GM12873 (cell line): ENCODE data around the gene EXOC6B.

Experiments used
- TF ChIP-seq, protein P1 (sequence below): IDR thresholded peaks from 2 replicates; pipeline ENCODE4 v1.5.1; 2012; ENCODE audit warnings: low read depth, mild to moderate bottlenecking, moderate library complexity, low read length, control low read depth; ENCODE audit not compliant: insufficient read depth; ENCODE audit errors: missing control alignments

Gene EXOC6B

DNA sequence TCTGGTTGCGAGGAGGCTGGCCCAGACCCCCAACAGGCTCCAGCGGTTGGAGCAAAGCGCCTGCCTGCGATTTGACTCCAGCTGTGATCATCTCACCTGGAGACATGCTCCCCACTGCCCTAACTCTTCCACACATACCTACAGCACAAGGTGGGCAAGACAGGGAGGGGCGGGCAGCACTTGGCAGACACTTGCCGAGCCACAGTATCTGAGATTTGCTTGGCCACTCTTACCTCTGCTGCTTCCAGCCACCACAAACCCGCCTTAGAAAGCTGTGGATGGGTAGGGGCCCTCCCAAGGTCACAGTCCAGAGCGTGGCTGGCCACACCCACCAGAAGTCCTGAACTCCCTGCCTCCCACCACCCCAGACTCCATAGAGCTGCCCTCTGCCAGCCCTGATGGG is 686.4 kb downstream of the EXOC6B start:
- TF ChIP-seq, protein P1, sequence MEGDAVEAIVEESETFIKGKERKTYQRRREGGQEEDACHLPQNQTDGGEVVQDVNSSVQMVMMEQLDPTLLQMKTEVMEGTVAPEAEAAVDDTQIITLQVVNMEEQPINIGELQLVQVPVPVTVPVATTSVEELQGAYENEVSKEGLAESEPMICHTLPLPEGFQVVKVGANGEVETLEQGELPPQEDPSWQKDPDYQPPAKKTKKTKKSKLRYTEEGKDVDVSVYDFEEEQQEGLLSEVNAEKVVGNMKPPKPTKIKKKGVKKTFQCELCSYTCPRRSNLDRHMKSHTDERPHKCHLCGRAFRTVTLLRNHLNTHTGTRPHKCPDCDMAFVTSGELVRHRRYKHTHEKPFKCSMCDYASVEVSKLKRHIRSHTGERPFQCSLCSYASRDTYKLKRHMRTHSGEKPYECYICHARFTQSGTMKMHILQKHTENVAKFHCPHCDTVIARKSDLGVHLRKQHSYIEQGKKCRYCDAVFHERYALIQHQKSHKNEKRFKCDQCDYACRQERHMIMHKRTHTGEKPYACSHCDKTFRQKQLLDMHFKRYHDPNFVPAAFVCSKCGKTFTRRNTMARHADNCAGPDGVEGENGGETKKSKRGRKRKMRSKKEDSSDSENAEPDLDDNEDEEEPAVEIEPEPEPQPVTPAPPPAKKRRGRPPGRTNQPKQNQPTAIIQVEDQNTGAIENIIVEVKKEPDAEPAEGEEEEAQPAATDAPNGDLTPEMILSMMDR, result no peak

DNA sequence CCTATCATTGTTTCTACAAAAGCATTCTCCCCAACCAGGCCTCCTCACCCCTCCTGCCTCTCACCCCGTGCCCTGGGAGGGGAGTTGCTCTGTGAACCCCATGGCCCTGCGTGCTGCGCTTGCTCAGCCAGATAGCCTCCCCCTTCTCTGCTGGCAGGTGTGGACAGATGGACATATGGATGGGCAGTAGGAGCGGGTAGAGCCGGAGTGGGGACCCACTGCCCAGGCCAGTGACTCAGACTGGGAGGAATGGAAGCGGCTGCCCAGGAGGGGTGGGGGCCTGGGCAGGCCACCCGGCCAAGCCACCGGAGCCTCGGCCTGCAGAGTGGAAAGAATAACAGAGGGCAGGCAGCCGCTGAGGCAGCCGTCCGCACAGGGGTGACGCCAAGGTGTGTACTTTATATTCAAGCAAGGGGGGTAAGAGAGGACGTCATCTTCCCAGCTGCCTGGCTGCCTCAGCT is 686.9 kb downstream of the EXOC6B start:
- TF ChIP-seq, protein P1, result no peak

DNA sequence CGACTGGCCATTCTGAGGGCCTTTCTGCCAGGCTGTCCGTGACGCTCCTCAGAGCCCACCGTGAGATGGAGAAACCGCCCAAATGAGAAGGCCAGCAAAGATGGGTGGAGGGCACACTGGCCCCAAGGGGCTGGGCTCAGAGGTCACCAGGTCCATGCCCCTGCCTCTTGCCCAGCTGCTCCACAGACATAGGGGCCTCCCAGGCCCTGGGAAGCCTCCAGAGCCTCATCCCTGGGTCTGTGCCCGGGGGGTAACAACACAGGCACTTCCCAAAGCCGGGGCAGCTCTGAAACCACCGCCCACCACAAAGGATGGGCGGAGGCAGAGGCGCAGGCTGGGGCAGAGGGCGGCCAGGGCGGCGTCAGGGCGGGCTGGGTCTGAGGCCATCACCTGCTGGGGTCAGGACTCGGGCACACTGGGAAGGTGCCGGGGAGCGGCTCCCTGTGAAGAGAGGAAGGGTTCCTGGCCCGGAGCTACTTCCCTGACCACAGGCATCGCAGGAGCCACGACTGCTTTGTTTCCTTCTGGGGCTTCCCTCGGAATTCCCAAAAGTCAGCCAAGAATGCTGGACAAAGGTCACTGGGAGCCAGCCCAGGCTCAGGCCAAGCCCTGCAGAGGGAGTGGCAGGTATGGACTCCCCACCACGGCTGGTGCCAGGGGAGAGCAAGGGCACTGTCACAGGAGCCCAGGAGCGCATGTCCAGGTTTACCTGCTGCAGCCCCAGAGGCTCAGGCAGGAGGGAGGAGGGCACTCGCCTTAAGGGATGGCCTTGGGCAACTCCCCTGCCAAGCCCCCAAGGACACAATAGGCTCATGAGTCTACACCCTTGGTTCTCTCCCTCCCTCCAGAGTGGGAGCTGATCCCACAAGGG is 687.6 kb downstream of the EXOC6B start:
- TF ChIP-seq, protein P1, result no peak

DNA sequence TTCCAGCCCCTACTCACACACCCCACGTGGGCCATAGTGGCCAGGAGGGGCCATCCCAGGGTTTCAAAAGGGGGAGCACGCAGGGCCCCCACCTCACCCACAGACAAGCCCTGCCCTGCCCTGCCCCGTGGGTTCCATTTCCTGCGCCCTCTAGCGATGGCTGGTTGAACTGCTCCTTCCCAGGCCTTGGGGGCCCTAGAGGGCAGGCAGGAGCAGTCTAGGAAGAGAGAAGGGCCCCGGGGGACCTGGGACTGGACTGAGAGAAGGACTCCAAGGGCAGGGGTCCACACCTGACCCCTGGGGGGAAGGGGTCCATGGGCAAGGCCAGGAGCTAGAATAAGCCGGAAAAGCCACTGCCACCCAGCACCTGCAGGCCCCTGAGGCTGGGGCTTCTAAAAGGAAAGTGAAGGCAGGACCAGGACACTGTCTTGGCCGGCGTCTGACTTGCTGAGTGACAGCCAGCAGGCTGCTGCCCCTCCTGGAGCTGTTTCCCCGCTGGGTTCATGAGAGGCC is 688.3 kb downstream of the EXOC6B start:
- TF ChIP-seq, protein P1, result peak; percentile 85

DNA sequence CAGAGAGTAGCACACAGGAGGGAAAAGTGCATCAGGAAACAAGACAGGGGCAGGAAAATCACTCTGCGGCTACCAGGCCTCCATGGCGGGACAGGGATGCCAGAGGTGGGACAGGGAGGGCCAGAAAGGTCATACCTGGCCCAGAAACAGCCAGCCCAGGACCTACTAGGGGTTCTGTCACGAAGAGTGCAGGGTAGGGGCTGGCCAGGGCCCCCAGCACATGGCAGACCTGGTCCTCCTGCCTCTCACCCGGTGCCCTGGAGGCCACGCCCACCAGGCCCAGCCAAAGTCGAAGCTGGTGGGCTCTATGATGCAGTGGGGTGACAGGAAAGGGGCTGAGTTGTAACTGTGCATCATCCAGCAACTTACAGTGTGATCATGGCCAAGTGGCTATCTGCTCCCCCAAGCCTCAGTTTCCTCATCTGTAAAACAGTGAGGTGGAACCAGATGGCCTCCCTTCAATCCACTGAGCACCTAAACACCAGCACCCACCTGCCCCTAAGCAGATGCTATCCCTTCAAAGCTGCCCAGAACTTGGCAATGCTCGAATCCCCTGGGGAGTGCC is 688.8 kb downstream of the EXOC6B start:
- TF ChIP-seq, protein P1, result no peak

DNA sequence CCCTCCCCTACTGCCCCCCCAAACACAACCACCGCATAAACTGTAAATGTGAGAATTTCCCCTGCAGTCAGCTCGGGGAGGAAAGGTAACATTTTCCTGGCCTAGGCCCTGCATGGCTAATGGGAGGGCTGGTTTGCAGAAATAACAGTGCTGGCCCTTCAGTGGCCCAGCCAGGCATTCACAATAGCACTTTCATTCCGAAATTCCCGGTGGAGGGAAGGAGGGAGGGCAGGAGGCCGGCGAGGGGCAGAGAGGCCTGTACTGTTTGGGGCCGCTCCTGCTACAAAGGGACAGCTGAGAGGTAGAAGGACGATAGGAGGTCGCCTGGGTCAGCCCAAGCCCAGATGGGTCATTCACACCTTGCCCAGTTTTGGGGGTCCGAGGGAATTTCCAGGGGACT is 689.5 kb downstream of the EXOC6B start:
- TF ChIP-seq, protein P1, result no peak

DNA sequence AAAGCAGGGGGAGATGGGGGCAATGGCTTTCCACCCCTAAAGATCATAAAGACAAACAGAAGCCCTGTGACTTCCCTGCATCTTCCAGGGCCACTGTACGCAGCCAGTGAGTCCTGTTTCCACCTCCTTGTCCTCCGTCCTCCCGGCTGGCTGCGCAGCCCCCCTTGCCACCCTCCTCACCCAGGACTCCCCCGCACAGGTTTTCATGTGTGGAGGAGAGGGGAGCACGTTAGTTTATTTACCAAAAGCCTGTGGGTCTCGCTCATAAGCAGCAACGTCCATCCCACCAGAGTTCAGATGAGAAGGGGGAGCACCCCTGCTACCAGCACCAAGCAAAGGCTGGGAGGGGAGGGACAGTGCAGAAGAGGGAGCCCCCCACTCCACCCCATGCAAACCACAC is 689.9 kb downstream of the EXOC6B start:
- TF ChIP-seq, protein P1, result no peak
